ENCODE results near the gene ITGAL. TPM values are rescaled to one million over a fixed set of nuclear protein-coding genes. Genes with fewer than 3 reads are reported as not detected.
A peak's percentile ranks its signal among the peaks of the same experiment; 100 is the strongest.

ITGAL gene
- total RNA-seq, 1 donor from 2014 or later, result 240 TPM

DNA sequence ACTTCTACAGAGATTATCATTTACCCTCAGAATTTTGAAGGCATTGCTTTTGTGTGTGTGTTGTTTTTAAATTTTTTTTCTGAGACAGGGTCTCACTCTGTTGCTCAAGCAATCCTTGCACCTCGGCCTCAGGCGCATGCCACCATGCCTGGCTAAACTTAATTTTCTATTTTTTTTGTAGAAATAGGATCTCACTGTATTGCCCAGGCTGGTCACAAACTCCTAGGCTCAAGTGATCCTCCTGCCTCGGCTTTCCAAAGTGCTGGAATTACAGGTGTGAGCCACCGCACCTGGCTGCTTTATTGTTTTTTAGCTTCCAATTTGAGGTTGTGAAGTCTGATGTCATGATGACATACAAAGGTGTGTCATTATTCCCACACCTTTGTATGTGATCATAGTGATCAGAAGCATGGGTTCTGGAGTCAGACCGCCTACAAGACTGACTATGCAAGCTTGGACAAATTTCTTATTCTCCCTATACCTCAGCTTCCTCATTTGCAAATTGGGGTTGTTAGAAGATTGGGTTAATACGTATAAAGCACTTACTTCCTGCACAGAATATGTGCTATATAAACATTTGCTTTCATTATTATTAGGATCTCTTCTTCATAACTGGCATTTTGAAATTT, 32.7 kb upstream of the ITGAL start:
- DNase-seq (no peak), ATAC-seq (ENCODE audit: low read depth) (peak; percentile 76)
- Mint-ChIP-seq H3K36me3 (ENCODE audit: low read depth) (peaks cover 20% of the 10 kb centered on the region), H3K4me3 (no peak overlapping the region), H3K27me3 (no peaks in the 10 kb centered on the region), H3K4me1 (peaks cover 40% of the 10 kb centered on the region), H3K9me3 (no peaks in the 10 kb centered on the region), H3K27ac (peak overlapping the region; percentile 35)
- TF ChIP-seq, protein P1, sequence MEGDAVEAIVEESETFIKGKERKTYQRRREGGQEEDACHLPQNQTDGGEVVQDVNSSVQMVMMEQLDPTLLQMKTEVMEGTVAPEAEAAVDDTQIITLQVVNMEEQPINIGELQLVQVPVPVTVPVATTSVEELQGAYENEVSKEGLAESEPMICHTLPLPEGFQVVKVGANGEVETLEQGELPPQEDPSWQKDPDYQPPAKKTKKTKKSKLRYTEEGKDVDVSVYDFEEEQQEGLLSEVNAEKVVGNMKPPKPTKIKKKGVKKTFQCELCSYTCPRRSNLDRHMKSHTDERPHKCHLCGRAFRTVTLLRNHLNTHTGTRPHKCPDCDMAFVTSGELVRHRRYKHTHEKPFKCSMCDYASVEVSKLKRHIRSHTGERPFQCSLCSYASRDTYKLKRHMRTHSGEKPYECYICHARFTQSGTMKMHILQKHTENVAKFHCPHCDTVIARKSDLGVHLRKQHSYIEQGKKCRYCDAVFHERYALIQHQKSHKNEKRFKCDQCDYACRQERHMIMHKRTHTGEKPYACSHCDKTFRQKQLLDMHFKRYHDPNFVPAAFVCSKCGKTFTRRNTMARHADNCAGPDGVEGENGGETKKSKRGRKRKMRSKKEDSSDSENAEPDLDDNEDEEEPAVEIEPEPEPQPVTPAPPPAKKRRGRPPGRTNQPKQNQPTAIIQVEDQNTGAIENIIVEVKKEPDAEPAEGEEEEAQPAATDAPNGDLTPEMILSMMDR (IDR thresholded peaks at IDR 0.05), result no peak
- POLR2A ChIA-PET, result interaction anchor here (0.5 to 2.5 kb wide), 10 partner anchors 10 to 396 kb away, joined by 3 to 20 read pairs (median 5); partner anchors contain the start of genes DCTPP1, ZNF688 and ZNF747
- CTCF ChIA-PET, result interaction anchor here (1.5 to 2.4 kb wide), 3 partner anchors 9 to 96 kb away, joined by 3 to 13 read pairs (median 5); partner anchors contain the start of gene DCTPP1
- intact Hi-C loops (cut with micrococcal nuclease), result no loop called here

DNA sequence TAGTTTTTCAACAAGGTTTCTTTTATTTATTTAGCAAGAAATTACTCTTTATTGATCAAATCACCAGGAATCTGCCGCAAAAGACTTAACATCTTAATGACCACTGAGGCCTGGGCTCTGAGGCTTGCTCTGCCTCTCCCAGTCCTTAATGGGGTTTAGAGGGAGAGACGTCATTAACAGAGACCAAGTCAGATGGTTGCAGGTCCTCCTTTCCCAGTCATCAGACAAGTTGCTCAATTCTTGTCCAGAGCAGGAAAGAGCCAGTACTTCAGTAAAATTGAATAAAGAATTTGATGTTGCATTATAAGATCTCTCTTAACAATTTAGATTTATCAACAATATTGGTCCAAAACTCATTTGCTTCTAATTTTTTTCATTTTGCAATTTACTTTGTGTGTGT, 28.9 kb upstream of the ITGAL start:
- Mint-ChIP-seq H3K27me3 (no peaks in the 10 kb centered on the region), H3K4me3 (peak overlapping the region; percentile 95), H3K4me1 (peaks cover 55% of the 10 kb centered on the region), H3K36me3 (ENCODE audit: low read depth) (peaks cover 27% of the 10 kb centered on the region), H3K27ac (no peak overlapping the region), H3K9me3 (no peaks in the 10 kb centered on the region)
- ChIA-PET CTCF (interaction anchor here (1.2 kb wide), 1 partner anchor 14 kb away, joined by 3 read pairs; the partner anchor contains the start of gene DCTPP1), POLR2A (interaction anchor here (1.9 to 8.9 kb wide), 2 partner anchors 30 to 84 kb away, joined by 7 to 186 read pairs; partner anchors contain the start of gene ITGAL)
- ATAC-seq (ENCODE audit: low read depth), result no peak
- DNase-seq, result no peak
- TF ChIP-seq, protein P1 (IDR thresholded peaks at IDR 0.05), result no peak
- intact Hi-C loops (cut with micrococcal nuclease), result no loop called here

DNA sequence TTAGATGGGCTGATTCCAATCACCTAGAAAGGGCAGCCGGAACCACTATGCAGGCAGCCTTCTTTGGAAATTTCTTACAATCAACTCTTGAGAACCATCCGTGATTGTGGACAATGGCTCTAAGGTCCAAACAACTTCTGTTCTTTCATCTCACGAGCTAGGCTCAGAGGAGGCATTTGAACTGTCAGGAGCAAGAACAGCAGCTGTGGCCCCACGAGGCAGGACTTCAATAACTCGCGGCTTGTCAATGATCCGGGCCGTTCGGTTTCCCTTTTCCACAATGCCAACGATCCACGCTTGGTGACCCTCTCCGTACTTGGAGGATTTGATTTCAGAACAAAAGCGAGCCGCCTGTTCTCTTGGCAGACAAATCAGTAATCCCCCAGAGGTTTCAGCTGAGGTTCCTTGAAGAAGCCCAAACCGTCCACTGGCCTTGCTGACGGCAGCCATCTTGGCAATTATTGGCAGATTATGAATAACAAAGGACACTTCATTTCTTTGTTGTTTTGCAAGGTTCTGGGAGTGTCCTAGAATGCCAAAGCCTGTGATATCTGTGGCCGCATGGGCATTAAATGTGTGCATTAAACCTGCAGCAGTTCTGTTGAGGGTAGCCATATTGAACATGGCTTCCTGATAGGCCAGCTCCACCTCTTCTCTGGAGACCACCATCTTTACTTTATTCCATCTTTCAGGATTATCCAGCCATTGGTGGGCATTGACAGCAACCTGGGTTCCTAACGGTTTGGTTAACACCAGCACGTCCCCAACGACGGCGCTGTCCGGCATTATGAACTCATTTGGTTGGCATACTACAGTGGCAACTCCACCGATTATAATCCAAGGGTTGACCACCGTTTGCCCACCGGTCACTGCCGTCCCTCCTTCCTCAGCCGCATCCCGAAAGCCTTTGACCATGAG, 28.1 kb upstream of the ITGAL start:
- POLR2A ChIA-PET, result interaction anchor here (0.7 to 8.9 kb wide), 15 partner anchors 10 to 214 kb away, joined by 3 to 186 read pairs (median 6); partner anchors contain the start of genes DCTPP1, ITGAL, PRR14 and ZNF688
- intact Hi-C loops (cut with micrococcal nuclease), result loop anchor here (1.0 kb wide), 3 partner anchors 14 to 83 kb away; partner anchors contain the start of gene DCTPP1
- CTCF ChIA-PET, result interaction anchor here (1.2 to 2.1 kb wide), 2 partner anchors 14 to 15 kb away, joined by 3 to 7 read pairs; partner anchors contain the start of gene DCTPP1
- Mint-ChIP-seq H3K27ac (peak overlapping the region; percentile 56), H3K36me3 (ENCODE audit: low read depth) (peaks cover 27% of the 10 kb centered on the region), H3K9me3 (no peaks in the 10 kb centered on the region), H3K4me3 (peak overlapping the region; percentile 95), H3K27me3 (no peaks in the 10 kb centered on the region), H3K4me1 (peaks cover 48% of the 10 kb centered on the region)
- DNase-seq, result no peak
- TF ChIP-seq, protein P1 (IDR thresholded peaks at IDR 0.05), result no peak
- ATAC-seq (ENCODE audit: low read depth), result no peak

DNA sequence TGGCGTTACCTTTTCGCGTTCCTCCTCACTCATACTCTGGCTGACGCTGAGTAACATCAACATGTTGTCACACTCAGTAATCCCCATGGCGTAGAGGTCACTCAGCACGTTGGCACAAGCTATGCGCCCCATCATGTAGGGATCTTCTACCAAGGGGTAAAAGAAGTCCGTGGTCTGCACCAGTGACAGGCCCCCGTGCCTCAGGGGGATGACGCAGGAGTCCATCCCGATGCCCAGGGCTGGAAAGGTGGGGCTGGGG, 27.5 kb upstream of the ITGAL start:
- H3K9me3 Mint-ChIP-seq, result no peaks in the 10 kb centered on the region
- peak overlapping the region; percentile 56 for H3K27ac Mint-ChIP-seq
- no peaks in the 10 kb centered on the region for H3K27me3 Mint-ChIP-seq
- ChIA-PET POLR2A (interaction anchor here (0.7 to 8.9 kb wide), 14 partner anchors 12 to 214 kb away, joined by 3 to 186 read pairs (median 6); partner anchors contain the start of genes DCTPP1, ITGAL, PRR14 and ZNF688), CTCF (interaction anchor here (0.6 to 2.1 kb wide), 3 partner anchors 14 to 83 kb away, joined by 3 to 7 read pairs (median 3); no protein-coding TSS in a partner anchor)
- peaks cover 27% of the 10 kb centered on the region for H3K36me3 Mint-ChIP-seq (ENCODE audit: low read depth)
- intact Hi-C loops (cut with micrococcal nuclease), result loop anchor here (1.0 kb wide), 3 partner anchors 15 to 82 kb away; partner anchors contain the start of gene DCTPP1
- TF ChIP-seq, protein P1 (IDR thresholded peaks at IDR 0.05), result no peak
- peaks cover 45% of the 10 kb centered on the region for H3K4me1 Mint-ChIP-seq
- no peak for ATAC-seq (ENCODE audit: low read depth)
- H3K4me3 Mint-ChIP-seq, result peak overlapping the region; percentile 95
- DNase-seq, result no peak

Measured in activated B cell treated with CpG ODN at 0.5 μM for 24 hours (primary cell).